ENCODE measurements around the gene EVA1B.
A peak's percentile ranks its signal among the peaks of the same experiment; 100 is the strongest.

EVA1B gene

GRCh38 chr1:36320291-36320761 is 3.1 kb downstream of the EVA1B start:
- no peak for DNase-seq (ENCODE audit: low read depth)

GRCh38 chr1:36309397-36309796 is 14.0 kb downstream of the EVA1B start:
- no peak for DNase-seq (ENCODE audit: low read depth)

GRCh38 chr1:36307601-36308330 is 15.7 kb downstream of the EVA1B start:
- DNase-seq (ENCODE audit: low read depth) = no peak

GRCh38 chr1:36306902-36307456 is 16.5 kb downstream of the EVA1B start:
- peak; percentile 76 for DNase-seq (ENCODE audit: low read depth)

- no peak for DNase-seq (ENCODE audit: low read depth)
Observed at GRCh38 chr1:36306210-36306901, 17.1 kb downstream of the EVA1B start, which contains the start of gene SH3D21. Gene SH3D21 (plus strand): TSS chr1:36306368. CDS start chr1:36306421, 53 bp downstream.

- DNase-seq (ENCODE audit: low read depth) = no peak
Observed at GRCh38 chr1:36305915-36306209, 17.6 kb downstream of the EVA1B start.

- no peak for DNase-seq (ENCODE audit: low read depth)
Observed at GRCh38 chr1:36304970-36305914, 18.2 kb downstream of the EVA1B start.

- DNase-seq (ENCODE audit: low read depth) = no peak
Observed at GRCh38 chr1:36304521-36304920, 18.9 kb downstream of the EVA1B start.

GRCh38 chr1:36303650-36304360 is 19.6 kb downstream of the EVA1B start:
- DNase-seq (ENCODE audit: low read depth) = no peak

- DNase-seq (ENCODE audit: low read depth) = no peak
Observed at GRCh38 chr1:36303244-36303643, 20.2 kb downstream of the EVA1B start.

- DNase-seq (ENCODE audit: low read depth) = no peak
Observed at GRCh38 chr1:36301220-36301619, 22.2 kb downstream of the EVA1B start.

- DNase-seq (ENCODE audit: low read depth) = no peak
Observed at GRCh38 chr1:36300526-36300925, 22.9 kb downstream of the EVA1B start.

- no peak for DNase-seq (ENCODE audit: low read depth)
Observed at GRCh38 chr1:36298640-36299039, 24.8 kb downstream of the EVA1B start.

- DNase-seq (ENCODE audit: low read depth) = no peak
Observed at GRCh38 chr1:36297062-36297461, 26.4 kb downstream of the EVA1B start.

- DNase-seq (ENCODE audit: low read depth) = no peak
Observed at GRCh38 chr1:36295390-36295789, 28.1 kb downstream of the EVA1B start.

- no peak for DNase-seq (ENCODE audit: low read depth)
Observed at GRCh38 chr1:36287595-36287994, 35.9 kb downstream of the EVA1B start.

GRCh38 chr1:36286802-36287201 is 36.6 kb downstream of the EVA1B start:
- DNase-seq (ENCODE audit: low read depth) = no peak

- DNase-seq (ENCODE audit: low read depth) = peak; percentile 83
Observed at GRCh38 chr1:36285443-36286101, 37.9 kb downstream of the EVA1B start.

- no peak for DNase-seq (ENCODE audit: low read depth)
Observed at GRCh38 chr1:36284517-36284916, 38.9 kb downstream of the EVA1B start.

GRCh38 chr1:36284061-36284460 is 39.4 kb downstream of the EVA1B start:
- no peak for DNase-seq (ENCODE audit: low read depth)

- DNase-seq (ENCODE audit: low read depth) = no peak
Observed at GRCh38 chr1:36279789-36280296, 43.6 kb downstream of the EVA1B start.

Data from stromal cell of bone marrow (primary cell).